Neutrophil (primary cell): ENCODE results near the gene PRR16.

Experiments used
- H3K27ac ChIP-seq: fragments of 200-600 bp; sonication (generic); 2 replicates; pipeline ENCODE4 v1.5.1; 2016; ENCODE audit warnings: mild to moderate bottlenecking, moderate library complexity
- H3K27me3 ChIP-seq: fragments of 200-600 bp; sonication (generic); 2 replicates; pipeline ENCODE4 v1.6.0; 2016; ENCODE audit warnings: mild to moderate bottlenecking
- H3K36me3 ChIP-seq: fragments of 200-600 bp; sonication (generic); 2 replicates; pipeline ENCODE4 v1.5.1; 2017
- H3K4me1 ChIP-seq, 2 experiments: fragments of 200-600 bp in 1 of 2; sonication (generic) in 1 of 2; 1 replicate in 1 of 2; 2 replicates in 1 of 2; pipeline versions ENCODE4 v1.5.1 to v1.6.1; 2013 to 2016; ENCODE audit warnings: low read depth in 1 of 2, low read length in 1 of 2, mild to moderate bottlenecking in 1 of 2, moderate library complexity in 1 of 2; ENCODE audit not compliant: control insufficient read depth in 1 of 2, insufficient read depth in 1 of 2
- H3K4me3 ChIP-seq, 2 experiments: fragments of 200-600 bp in 1 of 2; sonication (generic) in 1 of 2; 1 replicate in 1 of 2; 2 replicates in 1 of 2; pipeline ENCODE4 v1.5.1; 2013 to 2016; ENCODE audit warnings: low read depth in 1 of 2, low read length in 1 of 2, mild to moderate bottlenecking in 1 of 2, moderate library complexity in 1 of 2
- H3K9me3 ChIP-seq: fragments of 200-600 bp; sonication (generic); 2 replicates; pipeline ENCODE4 v1.5.1; 2016
- CTCF ChIP-seq: fragments of 200-600 bp; sonication (generic); IDR thresholded peaks from 2 replicates; pipeline ENCODE4 v1.5.1; 2016; ENCODE audit warnings: antibody characterized with exemption

The PRR16 gene

GRCh38 chr5:120624021-120624563 is 160.0 kb downstream of the PRR16 start:
- Histone ChIP-seq H3K36me3 (no peaks in the 10 kb centered on the region), H3K27me3 (no peaks in the 10 kb centered on the region), H3K9me3 (no peaks in the 10 kb centered on the region), H3K4me1 (no peaks in the 10 kb centered on the region), H3K4me3 (no peak overlapping the region), H3K27ac (no peak overlapping the region)
- no peak for TF ChIP-seq CTCF

GRCh38 chr5:120628156-120628555 is 164.1 kb downstream of the PRR16 start:
- H3K4me3 ChIP-seq, result no peak overlapping the region
- H3K9me3 ChIP-seq, result no peaks in the 10 kb centered on the region
- no peaks in the 10 kb centered on the region for H3K27me3 ChIP-seq
- no peak overlapping the region for H3K27ac ChIP-seq
- H3K36me3 ChIP-seq, result no peaks in the 10 kb centered on the region
- no peak for TF ChIP-seq CTCF
- no peaks in the 10 kb centered on the region for H3K4me1 ChIP-seq

- H3K9me3 ChIP-seq, result no peaks in the 10 kb centered on the region
- TF ChIP-seq CTCF, result no peak
- no peak overlapping the region for H3K27ac ChIP-seq
- H3K4me3 ChIP-seq, result no peak overlapping the region
- H3K27me3 ChIP-seq, result no peaks in the 10 kb centered on the region
- no peaks in the 10 kb centered on the region for H3K4me1 ChIP-seq
- no peaks in the 10 kb centered on the region for H3K36me3 ChIP-seq
These were observed 166.4 kb downstream of the PRR16 start for GRCh38 chr5:120630550-120630949.

- H3K4me3 ChIP-seq, result no peak overlapping the region
- no peaks in the 10 kb centered on the region for H3K9me3 ChIP-seq
- TF ChIP-seq CTCF, result no peak
- H3K27me3 ChIP-seq, result no peaks in the 10 kb centered on the region
- no peaks in the 10 kb centered on the region for H3K4me1 ChIP-seq
- H3K27ac ChIP-seq, result no peak overlapping the region
- no peaks in the 10 kb centered on the region for H3K36me3 ChIP-seq
These were observed 167.5 kb downstream of the PRR16 start for GRCh38 chr5:120631611-120632010.

- no peak overlapping the region for H3K27ac ChIP-seq
- no peaks in the 10 kb centered on the region for H3K9me3 ChIP-seq
- H3K27me3 ChIP-seq, result no peaks in the 10 kb centered on the region
- no peak overlapping the region for H3K4me3 ChIP-seq
- no peaks in the 10 kb centered on the region for H3K36me3 ChIP-seq
- no peaks in the 10 kb centered on the region for H3K4me1 ChIP-seq
- no peak for TF ChIP-seq CTCF
These were observed 168.3 kb downstream of the PRR16 start for GRCh38 chr5:120632430-120632829.

- H3K9me3 ChIP-seq, result no peaks in the 10 kb centered on the region
- no peaks in the 10 kb centered on the region for H3K36me3 ChIP-seq
- no peaks in the 10 kb centered on the region for H3K27me3 ChIP-seq
- H3K4me1 ChIP-seq, result no peaks in the 10 kb centered on the region
- H3K4me3 ChIP-seq, result no peak overlapping the region
- no peak for TF ChIP-seq CTCF
- no peak overlapping the region for H3K27ac ChIP-seq
These were observed 174.3 kb downstream of the PRR16 start for GRCh38 chr5:120638449-120638848.
